SKM-1 (cell line): ENCODE measurements around the gene ZNF346.
"Not testable (repeated sequence)": the region's sequence is repeated elsewhere in the genome, so short reads cannot be mapped to it uniquely, and the experiment has no call there.

Source experiments
- DNase-seq: peaks from one replicate; lab custom pipeline; 2025; ENCODE audit not compliant: unreplicated experiment; lab: John Stamatoyannopoulos, UW

The ZNF346 gene

GRCh38 chr5:177022386-177023302 is at the start of gene ZNF346:
TSS of gene ZNF346 (plus strand) at chr5:177022696. CDS start at chr5:177022739, 43 bp downstream.
- DNase-seq = peak; percentile 83

DNA sequence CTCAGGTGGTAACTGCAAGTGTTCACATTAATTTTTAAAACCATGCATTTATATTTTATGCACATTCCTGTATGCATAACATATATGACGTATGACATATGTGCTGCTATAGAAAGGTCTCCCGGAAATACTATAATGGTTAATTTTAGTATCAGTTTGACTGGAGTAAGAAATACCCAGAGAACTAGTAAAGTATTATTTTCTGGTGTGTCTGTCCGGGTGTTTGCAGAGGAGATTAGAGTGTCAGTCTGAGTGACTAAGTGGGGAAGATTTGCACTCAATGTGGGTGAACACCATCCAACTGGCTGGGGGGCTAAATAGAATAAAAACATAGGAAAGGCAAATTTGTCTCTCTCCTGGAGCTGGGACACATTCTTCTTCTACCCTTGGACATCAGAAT is 42.8 kb upstream of the ZNF346 start:
- DNase-seq = no peak

GRCh38 chr5:176980818-176981217 is 41.7 kb upstream of the ZNF346 start:
- no peak for DNase-seq

DNA sequence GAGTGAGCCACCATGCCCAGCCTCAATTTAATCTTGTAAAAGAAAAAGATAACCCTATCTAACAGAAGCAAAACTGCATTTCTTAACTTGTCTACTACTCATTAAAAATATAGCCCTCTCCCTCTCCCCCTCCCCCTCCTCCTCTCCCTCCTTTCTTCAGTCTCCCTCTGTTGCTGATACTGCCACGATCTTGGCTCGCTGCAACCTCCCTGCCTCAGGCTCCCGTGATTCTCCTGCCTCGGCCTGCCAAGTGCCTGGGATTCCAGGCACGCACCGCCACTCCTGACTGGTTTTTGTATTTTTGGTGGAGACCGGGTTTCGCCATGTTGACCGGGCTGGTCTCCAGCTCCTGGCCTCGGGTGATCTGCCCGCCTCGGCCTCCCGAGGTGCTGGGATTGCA is 39.4 kb upstream of the ZNF346 start:
- not testable (repeated sequence) for DNase-seq

- not testable (repeated sequence) for DNase-seq
Observed at GRCh38 chr5:176983593-176983992, 38.9 kb upstream of the ZNF346 start.

DNA sequence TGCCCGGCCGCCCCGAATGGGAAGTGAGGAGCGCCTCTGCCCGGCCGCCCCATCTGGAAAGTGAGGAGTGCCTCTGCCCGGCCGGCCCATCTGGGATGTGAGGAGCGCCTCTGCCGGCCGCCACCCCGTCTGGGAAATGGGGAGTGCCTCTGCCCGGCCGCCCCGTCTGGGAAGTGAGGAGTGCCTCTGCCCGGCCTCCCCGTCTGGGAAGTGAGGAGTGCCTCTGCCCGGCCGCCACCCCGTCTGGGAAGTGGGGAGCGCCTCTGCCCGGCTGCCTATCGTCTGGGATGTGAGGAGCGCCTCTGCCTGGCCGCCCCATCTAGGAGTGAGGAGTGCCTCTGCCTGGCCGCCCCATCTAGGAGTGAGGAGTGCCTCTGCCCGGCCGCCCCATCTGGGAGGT is 38.3 kb upstream of the ZNF346 start:
- DNase-seq = not testable (repeated sequence)

- no peak for DNase-seq
Observed at GRCh38 chr5:176985516-176985915, 37.0 kb upstream of the ZNF346 start.

DNA sequence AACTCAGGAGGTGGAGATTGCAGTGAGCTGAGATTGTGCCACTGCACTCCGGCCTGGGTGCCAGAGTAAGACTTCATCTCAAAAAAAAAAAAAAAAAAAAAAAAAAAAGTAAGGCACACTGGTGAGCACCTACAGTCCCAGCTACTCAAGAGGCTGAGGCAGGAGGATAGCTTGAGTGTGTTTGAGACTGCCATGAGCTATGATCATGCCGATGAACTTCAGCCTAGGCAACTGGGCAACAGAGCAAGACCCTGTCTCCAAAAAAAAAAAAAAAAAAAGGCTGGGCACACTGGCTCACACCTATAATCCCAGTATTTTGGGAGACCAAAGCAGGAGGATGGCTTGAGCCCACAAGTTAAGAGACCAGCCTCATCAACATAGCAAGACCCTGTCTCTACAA is 36.2 kb upstream of the ZNF346 start:
- DNase-seq = no peak

DNA sequence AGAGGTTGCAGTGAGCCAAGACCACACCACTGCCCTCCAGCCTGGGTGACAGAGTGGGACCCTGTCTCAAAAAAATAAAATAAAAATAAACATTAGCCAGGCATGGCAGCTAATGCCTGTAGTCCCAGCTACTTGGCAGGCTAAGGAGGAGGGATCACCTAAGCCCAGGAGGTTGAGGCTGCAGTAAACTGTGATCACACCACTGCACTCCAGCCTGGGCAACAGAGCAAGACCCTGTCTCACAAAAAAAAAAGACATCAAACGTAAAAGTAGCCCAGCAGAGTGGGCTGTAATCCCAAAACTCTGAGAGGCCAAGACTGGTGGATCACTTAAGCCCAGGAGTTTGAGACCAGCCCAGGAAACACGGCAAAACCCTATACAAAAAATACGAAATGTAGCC is 34.9 kb upstream of the ZNF346 start:
- DNase-seq = no peak

DNA sequence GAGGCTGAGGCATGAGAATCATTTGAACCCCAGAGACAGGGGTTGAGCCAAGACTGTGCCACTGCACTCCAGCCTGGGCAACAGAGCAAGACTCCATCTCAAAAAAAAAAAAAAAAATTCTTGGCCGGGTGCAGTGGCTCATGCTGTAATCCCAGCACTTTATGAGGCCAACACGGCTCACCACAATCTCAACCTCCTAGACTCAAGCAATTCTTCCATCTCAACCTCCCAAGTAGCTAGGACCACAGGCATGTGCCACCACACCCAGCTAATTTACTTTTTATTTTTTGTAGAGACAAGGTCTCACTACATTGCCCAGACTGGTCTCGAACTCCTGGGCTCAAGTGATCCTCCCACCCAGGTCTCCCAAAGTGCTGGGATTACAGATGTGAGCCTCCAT is 29.4 kb upstream of the ZNF346 start:
- not testable (repeated sequence) for DNase-seq

- DNase-seq = peak; percentile 98
Observed at GRCh38 chr5:176994460-176995121, 27.9 kb upstream of the ZNF346 start.

GRCh38 chr5:176995122-176995490 is 27.4 kb upstream of the ZNF346 start:
- DNase-seq = no peak

GRCh38 chr5:176995896-176996767 is 26.4 kb upstream of the ZNF346 start:
- DNase-seq = no peak

GRCh38 chr5:176996780-176997179 is 25.7 kb upstream of the ZNF346 start:
- no peak for DNase-seq

DNA sequence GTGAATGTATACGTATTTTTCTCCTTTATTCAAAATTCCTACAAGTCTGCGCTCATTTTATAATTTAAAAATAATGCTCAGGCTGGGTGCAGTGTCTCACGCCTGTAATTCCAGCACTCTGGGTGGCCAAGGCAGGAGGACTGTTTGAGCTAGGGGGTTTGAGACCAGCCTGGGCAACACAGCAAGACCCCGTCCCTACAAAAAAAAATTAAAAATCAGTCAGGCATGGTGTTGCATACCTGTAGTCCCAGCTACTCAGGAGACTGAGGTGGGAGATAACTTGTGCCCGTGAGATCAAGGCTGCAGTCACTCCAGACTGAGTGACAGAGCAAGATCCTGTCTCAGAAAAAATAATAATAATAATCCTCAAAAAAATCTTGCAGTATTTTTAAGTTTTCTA is 23.7 kb upstream of the ZNF346 start:
- no peak for DNase-seq

DNA sequence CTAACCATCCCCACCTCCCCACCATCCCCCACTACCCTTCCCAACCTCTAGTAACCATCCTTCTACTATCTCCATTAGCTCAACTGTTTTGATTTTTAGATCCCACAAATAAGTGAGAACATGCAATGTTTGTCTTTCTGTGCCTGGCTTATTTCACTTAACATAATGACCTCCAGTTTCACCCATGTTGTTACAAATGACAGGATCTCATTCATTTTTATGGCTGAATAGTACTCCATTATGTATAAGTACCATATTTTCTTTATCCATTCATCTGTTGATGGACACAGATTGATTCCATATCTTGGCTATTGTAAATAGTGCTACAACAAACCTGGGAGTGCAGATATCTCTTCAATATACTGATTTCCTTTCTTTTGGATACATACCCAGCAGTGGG is 23.0 kb upstream of the ZNF346 start:
- DNase-seq = not testable (repeated sequence)

DNA sequence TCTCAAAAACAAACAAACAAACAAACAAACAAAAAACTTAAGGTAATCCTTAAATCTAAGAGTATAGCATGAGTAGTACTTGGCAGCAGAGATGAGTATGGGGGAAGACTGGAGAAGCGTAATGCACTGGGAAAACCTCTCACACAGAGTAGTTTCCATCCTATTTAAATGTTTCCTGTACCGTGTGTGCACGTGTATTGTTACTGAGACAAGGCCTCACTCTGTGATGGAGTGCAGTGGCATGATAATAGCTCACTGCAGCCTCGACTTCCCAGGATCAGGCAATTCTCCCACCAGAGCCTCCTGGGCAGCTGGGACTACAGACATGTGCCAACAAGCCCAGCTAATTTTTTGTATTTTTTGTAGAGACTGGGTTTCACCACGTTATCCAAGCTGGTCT is 18.8 kb upstream of the ZNF346 start:
- DNase-seq = no peak

DNA sequence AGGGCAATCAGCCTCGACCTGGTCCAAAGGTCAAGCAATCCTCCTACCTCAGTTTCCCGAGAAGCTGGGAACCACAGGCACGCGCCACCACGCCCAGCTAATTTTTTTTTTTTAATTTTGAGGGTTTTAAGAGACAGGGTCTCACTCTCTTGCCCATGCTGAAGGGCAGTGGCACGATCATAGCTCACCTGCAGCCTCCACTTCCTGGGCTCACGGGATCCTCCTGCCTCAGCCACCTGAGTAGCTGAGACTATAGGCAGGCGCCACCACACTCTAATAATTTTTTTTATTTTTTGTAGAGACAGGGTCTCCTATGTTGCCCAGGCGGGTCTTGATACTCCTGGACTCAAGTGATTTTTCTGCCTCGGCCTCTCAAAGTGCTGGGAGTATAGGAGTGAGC is 17.5 kb upstream of the ZNF346 start:
- DNase-seq = no peak

DNA sequence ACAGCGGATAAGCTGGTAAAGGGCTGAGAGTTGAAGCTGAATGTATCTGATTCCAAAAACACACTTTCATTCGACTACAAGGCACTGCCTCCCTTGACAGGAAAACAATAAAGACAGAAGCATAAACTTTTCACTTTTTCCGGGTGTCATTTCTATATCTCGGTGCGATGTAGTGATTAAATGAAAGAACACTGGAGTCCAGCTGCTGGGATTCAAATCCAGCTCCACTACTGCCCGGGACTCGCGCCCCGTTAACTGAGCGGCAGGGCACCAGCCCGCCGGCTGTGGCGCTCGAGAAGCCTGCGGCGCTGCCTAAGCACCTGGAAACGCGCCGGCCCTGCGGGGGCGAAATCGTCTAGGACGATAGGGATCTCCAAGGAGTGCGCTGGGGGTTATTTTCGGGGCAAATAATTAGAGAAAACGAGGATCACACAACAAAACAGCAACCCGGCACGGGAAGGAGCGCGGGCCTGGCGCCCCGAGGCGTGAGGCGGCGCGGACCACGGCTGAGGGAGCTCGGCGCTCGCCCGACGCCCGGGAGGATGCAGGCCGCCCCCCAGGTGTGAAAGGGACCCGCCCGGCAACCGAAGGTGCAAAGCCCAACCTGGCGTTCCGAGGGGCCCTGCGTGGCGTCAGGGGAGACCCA is 16.8 kb upstream of the ZNF346 start:
- no peak for DNase-seq

- peak; percentile 61 for DNase-seq
Observed at GRCh38 chr5:177006265-177006972, 16.1 kb upstream of the ZNF346 start, which contains the start of gene UIMC1. TSS of gene UIMC1 (minus strand) at chr5:177006779. CDS start at chr5:176982615, 24,164 bp downstream.
